ENCODE results near the gene SRL. TPM values are rescaled to one million over a fixed set of nuclear protein-coding genes. Genes with fewer than 3 reads are reported as not detected.

Gene SRL
- total RNA-seq, 1 donor from 2014 or later, result 0.37 TPM

GRCh38 chr16:4142268-4142667 lies 99.6 kb downstream of the SRL start:
- Mint-ChIP-seq H3K27me3 (ENCODE audit: unreplicated experiment) (peaks cover 2% of the 10 kb centered on the region), H3K27ac (ENCODE audit: unreplicated experiment) (no peak overlapping the region), H3K9me3 (ENCODE audit: unreplicated experiment) (no peaks in the 10 kb centered on the region), H3K4me3 (ENCODE audit: unreplicated experiment) (no peak overlapping the region), H3K36me3 (ENCODE audit: unreplicated experiment) (no peaks in the 10 kb centered on the region), H3K4me1 (ENCODE audit: low read depth, unreplicated experiment) (no peaks in the 10 kb centered on the region)
- TF ChIP-seq CTCF (IDR thresholded peaks at IDR 0.05; ENCODE audit: partially characterized antibody, unreplicated experiment), result no peak
- DNase-seq, result no peak

DNA sequence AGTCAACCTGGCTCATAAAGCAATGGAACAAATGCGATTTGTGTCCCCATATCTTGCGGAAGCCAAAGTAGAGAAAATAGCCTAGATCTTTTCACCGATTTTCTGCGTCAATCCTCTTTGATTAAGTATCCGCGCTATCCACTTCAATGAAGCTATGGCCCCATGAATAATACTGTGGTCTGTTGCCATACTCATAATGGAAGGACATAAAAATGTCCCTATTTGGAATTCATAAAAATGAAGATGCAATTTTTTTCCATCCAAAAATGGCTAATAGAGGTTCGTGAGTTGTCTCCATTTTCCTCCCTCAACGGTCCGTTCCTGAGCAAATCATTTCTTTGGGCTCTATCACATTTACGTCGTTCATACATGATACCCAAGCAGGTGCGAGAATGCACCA lies 100.3 kb downstream of the SRL start:
- H3K4me3 Mint-ChIP-seq (ENCODE audit: unreplicated experiment), result no peak overlapping the region
- TF ChIP-seq CTCF (IDR thresholded peaks at IDR 0.05; ENCODE audit: partially characterized antibody, unreplicated experiment), result no peak
- no peaks in the 10 kb centered on the region for H3K4me1 Mint-ChIP-seq (ENCODE audit: low read depth, unreplicated experiment)
- no peak overlapping the region for H3K27ac Mint-ChIP-seq (ENCODE audit: unreplicated experiment)
- no peak for DNase-seq
- peaks cover 2% of the 10 kb centered on the region for H3K27me3 Mint-ChIP-seq (ENCODE audit: unreplicated experiment)
- H3K36me3 Mint-ChIP-seq (ENCODE audit: unreplicated experiment), result no peaks in the 10 kb centered on the region
- H3K9me3 Mint-ChIP-seq (ENCODE audit: unreplicated experiment), result no peaks in the 10 kb centered on the region

DNA sequence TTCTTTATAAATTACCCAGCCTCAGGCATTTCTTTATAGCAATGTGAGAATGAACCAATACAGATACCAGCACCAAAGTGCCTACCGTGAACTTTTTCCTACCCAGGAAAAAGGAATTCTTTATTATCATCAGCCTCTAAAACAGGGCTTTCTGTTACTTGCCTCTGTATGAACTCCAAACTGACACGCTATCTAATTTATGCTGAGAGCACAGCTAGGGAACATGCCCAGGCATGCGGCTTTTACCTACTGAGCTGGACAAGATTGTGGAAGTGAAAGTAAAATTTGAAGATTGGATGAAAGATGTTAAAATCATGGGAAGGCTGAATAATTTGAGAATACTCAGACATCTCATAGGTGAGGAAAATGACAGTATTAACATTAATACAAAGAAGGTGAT lies 101.2 kb downstream of the SRL start:
- peak overlapping the region; percentile 59 for H3K27ac Mint-ChIP-seq (ENCODE audit: unreplicated experiment)
- H3K4me1 Mint-ChIP-seq (ENCODE audit: low read depth, unreplicated experiment), result no peaks in the 10 kb centered on the region
- no peak for DNase-seq
- no peak for TF ChIP-seq CTCF (IDR thresholded peaks at IDR 0.05; ENCODE audit: partially characterized antibody, unreplicated experiment)
- H3K27me3 Mint-ChIP-seq (ENCODE audit: unreplicated experiment), result peaks cover 5% of the 10 kb centered on the region
- no peaks in the 10 kb centered on the region for H3K9me3 Mint-ChIP-seq (ENCODE audit: unreplicated experiment)
- H3K4me3 Mint-ChIP-seq (ENCODE audit: unreplicated experiment), result no peak overlapping the region
- H3K36me3 Mint-ChIP-seq (ENCODE audit: unreplicated experiment), result no peaks in the 10 kb centered on the region

GRCh38 chr16:4139968-4140367 lies 101.9 kb downstream of the SRL start:
- no peak overlapping the region for H3K27ac Mint-ChIP-seq (ENCODE audit: unreplicated experiment)
- DNase-seq, result no peak
- TF ChIP-seq CTCF (IDR thresholded peaks at IDR 0.05; ENCODE audit: partially characterized antibody, unreplicated experiment), result no peak
- no peak overlapping the region for H3K4me3 Mint-ChIP-seq (ENCODE audit: unreplicated experiment)
- no peaks in the 10 kb centered on the region for H3K4me1 Mint-ChIP-seq (ENCODE audit: low read depth, unreplicated experiment)
- H3K36me3 Mint-ChIP-seq (ENCODE audit: unreplicated experiment), result no peaks in the 10 kb centered on the region
- H3K9me3 Mint-ChIP-seq (ENCODE audit: unreplicated experiment), result no peaks in the 10 kb centered on the region
- H3K27me3 Mint-ChIP-seq (ENCODE audit: unreplicated experiment), result peaks cover 6% of the 10 kb centered on the region

Other genes with a start within 250 kb of the SRL start
- 30.4 TPM for gene ADCY9, start 125.6 kb downstream of the SRL start, total RNA-seq (ENCODE audit: unreplicated experiment)
- gene TFAP4, start 30.9 kb upstream of the SRL start, total RNA-seq (ENCODE audit: unreplicated experiment), result 13.0 TPM
- gene GLIS2, start 74.0 kb upstream of the SRL start, total RNA-seq (ENCODE audit: unreplicated experiment), result 16.5 TPM
- gene PAM16, start 109.2 kb upstream of the SRL start, total RNA-seq (ENCODE audit: unreplicated experiment), result 33.1 TPM
- gene VASN, start 129.8 kb upstream of the SRL start, total RNA-seq (ENCODE audit: unreplicated experiment), result 4.1 TPM
- 200 TPM for gene CORO7, start 174.5 kb upstream of the SRL start, total RNA-seq (ENCODE audit: unreplicated experiment)
- gene DNAJA3, start 183.8 kb upstream of the SRL start, total RNA-seq (ENCODE audit: unreplicated experiment), result 32.6 TPM
- gene NMRAL1, start 232.5 kb upstream of the SRL start, total RNA-seq (ENCODE audit: unreplicated experiment), result 38.3 TPM
- 76.0 TPM for gene HMOX2, start 234.3 kb upstream of the SRL start, total RNA-seq (ENCODE audit: unreplicated experiment)